SH-SY5Y (cell line): ENCODE measurements around the gene KRT76.

ENCODE experiments used
- GATA2 ChIP-seq: IDR thresholded peaks from 2 replicates; pipeline ENCODE4 v1.6.1; 2011; ENCODE audit warnings: mild to moderate bottlenecking, low read depth, low read length
- GATA3 ChIP-seq: IDR thresholded peaks from 2 replicates; pipeline ENCODE4 v1.6.1; 2011; ENCODE audit warnings: low read depth, mild to moderate bottlenecking, low read length, moderate library complexity

- no peak for TF ChIP-seq GATA2
- TF ChIP-seq GATA3: no peak
These were observed 16.5 kb downstream of the KRT76 start for GRCh38 chr12:52760623-52761022.
